Stimulated activated CD8-positive, alpha-beta memory T cell treated with anti-CD3 and anti-CD28 coated beads, Interleukin-7, amount 100 ng/mL, for 48 hours (primary cell): ENCODE measurements around the gene GSTP1.
"Not testable (repeated sequence)": the region's sequence is repeated elsewhere in the genome, so short reads cannot be mapped to it uniquely, and the experiment has no call there.

Experiments used
- DNase-seq, 2 donors: peaks; one replicate each; pipeline ENCODE4 v3.0.0-alpha.2; 2020; ENCODE audit warnings: low read depth in 1 of 2; ENCODE audit errors: extremely low read depth in 1 of 2

Gene GSTP1

GRCh38 chr11:67594480-67594879, 10.9 kb downstream of the GSTP1 start:
- DNase-seq = no peak

- DNase-seq = no peak
These were observed 13.2 kb downstream of the GSTP1 start for GRCh38 chr11:67596753-67597300.

- DNase-seq = not testable (repeated sequence)
These were observed 13.8 kb downstream of the GSTP1 start for GRCh38 chr11:67597458-67597857.

- DNase-seq = not testable (repeated sequence)
These were observed 14.4 kb downstream of the GSTP1 start for GRCh38 chr11:67597963-67598362.

GRCh38 chr11:67599149-67599548, 15.5 kb downstream of the GSTP1 start:
- DNase-seq = no peak

- DNase-seq = no peak
These were observed 16.9 kb downstream of the GSTP1 start for GRCh38 chr11:67600324-67601029.

GRCh38 chr11:67601098-67601497, 17.5 kb downstream of the GSTP1 start:
- no peak for DNase-seq

- DNase-seq = not testable (repeated sequence)
These were observed 20.5 kb downstream of the GSTP1 start for GRCh38 chr11:67604119-67604518.

- DNase-seq = no peak
These were observed 21.2 kb downstream of the GSTP1 start for GRCh38 chr11:67604815-67605214.

GRCh38 chr11:67605231-67606011, 21.8 kb downstream of the GSTP1 start:
- DNase-seq = no peak

GRCh38 chr11:67606093-67606491, 22.5 kb downstream of the GSTP1 start:
- DNase-seq = no peak

- peak; percentile 92 to 96 for DNase-seq
These were observed 23.1 kb downstream of the GSTP1 start, which contains the start of gene NDUFV1 for GRCh38 chr11:67606492-67607295. Gene NDUFV1 (plus strand): TSS chr11:67606936. CDS start chr11:67607005, 69 bp downstream.

GRCh38 chr11:67607507-67607906, 23.9 kb downstream of the GSTP1 start:
- no peak for DNase-seq

GRCh38 chr11:67608486-67608885, 24.9 kb downstream of the GSTP1 start:
- DNase-seq = no peak

GRCh38 chr11:67609316-67609715, 25.7 kb downstream of the GSTP1 start:
- no peak for DNase-seq

- DNase-seq = no peak
These were observed 26.8 kb downstream of the GSTP1 start for GRCh38 chr11:67610302-67610868.

GRCh38 chr11:67611165-67611564, 27.6 kb downstream of the GSTP1 start:
- no peak for DNase-seq

- no peak for DNase-seq
These were observed 28.3 kb downstream of the GSTP1 start for GRCh38 chr11:67611704-67612587.

GRCh38 chr11:67612751-67613150, 29.1 kb downstream of the GSTP1 start:
- DNase-seq = no peak
